ENCODE measurements around the gene SKA1. TPM values are rescaled to one million over a fixed set of nuclear protein-coding genes. Genes with fewer than 3 reads are reported as not detected.

The SKA1 gene
- total and polyA plus RNA-seq, 2 of the 13 experiments (the other 11 are each of a cell fraction or from before 2014, with no cell fraction given): 5.3 to 21.3 TPM

GRCh38 chr18:50397023-50397422, 22.2 kb downstream of the SKA1 start:
- no peak overlapping the region for H3K4me2 ChIP-seq (ENCODE audit: low read depth, low read length)
- ChIA-PET CTCF (ENCODE audit: low intra/inter-chr PET ratio, low total read pairs) (no interaction called here), POLR2A (no interaction called here)
- H3K9me3 ChIP-seq (ENCODE audit: low read length): no peaks in the 10 kb centered on the region
- peaks cover 42% of the 10 kb centered on the region for H3K4me1 ChIP-seq (ENCODE audit: insufficient read depth, low read length)
- no TSS peak for BruUV-seq (replicated peaks)
- no peaks in the 10 kb centered on the region for H3K79me2 ChIP-seq (ENCODE audit: insufficient read depth, low read length)
- H3K9ac ChIP-seq (ENCODE audit: insufficient read depth, low read depth, low read length): no peak overlapping the region
- FAIRE-seq: no peak
- H2AFZ ChIP-seq (ENCODE audit: low read length): no peak overlapping the region
- in situ Hi-C loops (cut with HindIII; ENCODE audit: extremely low pct_ligation_motif_present, low pct_unique_long_range_greater_than_20kb): no loop called here
- DNase-seq (ENCODE audit: low spot score): no peak
- H3K27me3 ChIP-seq (ENCODE audit: control insufficient read depth in 1 of 2, insufficient read depth in 2 of 2, low read length in 2 of 2): no peaks in the 10 kb centered on the region
- H3K27ac ChIP-seq (ENCODE audit: extremely low read length, insufficient read depth, low read length): no peak overlapping the region
- ATAC-seq: no peak
- H3K36me3 ChIP-seq (replicated peaks in 1 of 2; ENCODE audit: control insufficient read depth in 1 of 2, insufficient read depth in 2 of 2, low read length in 2 of 2): no peaks in the 10 kb centered on the region
- 89% methylated on average over 4 of the region's 4 CpGs for WGBS (ENCODE audit: low lambda C conversion rate)
- H3K4me3 ChIP-seq (replicated peaks in 1 of 3; ENCODE audit: insufficient read depth in 1 of 3, low read depth in 2 of 3, low read length in 3 of 3): no peak overlapping the region
- no peak for TF ChIP-seq ARID5B (CRISPR knock-in tag; IDR thresholded peaks at IDR 0.05)
- TF ChIP-seq DRAP1 (CRISPR knock-in tag; IDR thresholded peaks at IDR 0.05): no peak
- TF ChIP-seq FOXJ3 (CRISPR knock-in tag; IDR thresholded peaks at IDR 0.05; ENCODE audit: borderline replicate concordance): no peak
- no peak for TF ChIP-seq ZNF839 (CRISPR knock-in tag; IDR thresholded peaks at IDR 0.05; ENCODE audit: borderline replicate concordance)
- no peak for TF ChIP-seq TAF15 (IDR thresholded peaks at IDR 0.05; ENCODE audit: low read depth, low read length, poor library complexity, severe bottlenecking)
- no peak for TF ChIP-seq RFXAP (CRISPR knock-in tag; IDR thresholded peaks at IDR 0.05; ENCODE audit: borderline replicate concordance)
- TF ChIP-seq NR2C2 (CRISPR knock-in tag; IDR thresholded peaks at IDR 0.05; ENCODE audit: borderline replicate concordance): no peak
- no peak for TF ChIP-seq ZNF496 (CRISPR knock-in tag; IDR thresholded peaks at IDR 0.05; ENCODE audit: insufficient replicate concordance)
- no peak for TF ChIP-seq HIVEP1 (CRISPR knock-in tag; IDR thresholded peaks at IDR 0.05)
- TF ChIP-seq ZNF549 (CRISPR knock-in tag; IDR thresholded peaks at IDR 0.05): no peak
- no peak for TF ChIP-seq ZBTB2 (CRISPR knock-in tag; IDR thresholded peaks at IDR 0.05; ENCODE audit: low read depth)
- no peak for TF ChIP-seq ZNF235 (CRISPR knock-in tag; IDR thresholded peaks at IDR 0.05; ENCODE audit: borderline replicate concordance)
- no peak for TF ChIP-seq ZSCAN29 (CRISPR knock-in tag; conservative IDR thresholded peaks at IDR 0.05)
- no peak for TF ChIP-seq PAWR (CRISPR knock-in tag; IDR thresholded peaks at IDR 0.05; ENCODE audit: borderline replicate concordance)
- no peak for TF ChIP-seq THAP11 (CRISPR knock-in tag; IDR thresholded peaks at IDR 0.05)
- no peaks in the 10 kb centered on the region for H4K20me1 ChIP-seq (ENCODE audit: insufficient read depth, low read length)
- intact Hi-C loops (cut with micrococcal nuclease; ENCODE audit: unreplicated experiment): no loop called here
